ENCODE results near the gene CRYBG1. TPM values are rescaled to one million over a fixed set of nuclear protein-coding genes. Genes with fewer than 3 reads are reported as not detected.

Gene CRYBG1
- total RNA-seq, 4 donors from 2014 or later = 27.4 to 42.1 (median 40.6) TPM

DNA sequence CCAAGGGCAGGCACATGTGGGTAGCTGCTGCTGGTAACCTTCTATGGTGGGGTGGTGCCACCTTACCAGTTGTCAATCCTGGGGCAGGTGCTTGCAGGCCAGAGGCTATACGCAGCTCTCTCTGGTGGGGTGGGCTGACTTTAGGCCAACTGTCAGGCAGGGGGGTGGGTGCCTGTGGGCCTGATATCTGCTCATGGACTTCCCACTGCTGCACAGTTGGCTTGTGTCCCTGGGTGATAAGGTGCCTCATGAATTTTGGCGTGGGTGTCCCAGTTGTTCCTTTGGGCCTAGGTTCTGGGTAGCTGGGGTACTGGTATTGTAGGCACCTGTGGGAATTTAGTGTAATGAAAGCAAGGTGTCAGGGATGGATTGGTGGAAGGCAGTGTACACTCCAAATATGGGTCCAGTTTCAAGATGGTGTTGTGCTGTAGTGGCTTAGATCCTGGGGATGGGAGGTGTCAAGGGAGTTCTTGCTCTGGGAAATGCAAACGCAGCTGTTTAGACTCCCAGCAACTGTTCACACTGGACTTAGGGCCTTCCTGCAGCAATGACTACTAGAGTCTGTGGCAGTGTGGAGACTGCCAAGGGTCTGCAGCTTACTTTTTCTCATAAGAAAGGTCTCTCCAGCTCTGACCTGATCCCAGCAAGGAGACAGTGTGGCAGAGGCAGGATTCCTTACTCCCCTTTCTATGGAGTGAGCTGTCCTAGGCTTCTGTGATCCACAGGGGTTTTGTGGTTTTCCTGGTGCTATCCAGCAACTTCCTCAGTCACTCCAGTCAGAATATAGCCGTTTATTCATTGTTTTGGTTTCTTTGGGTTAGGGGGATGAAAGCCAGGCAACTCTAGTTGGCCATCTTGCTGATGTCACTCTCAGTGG is 128.2 kb downstream of the CRYBG1 start:
- TF ChIP-seq CTCF (IDR thresholded peaks at IDR 0.05; ENCODE audit: low read depth) = no peak

DNA sequence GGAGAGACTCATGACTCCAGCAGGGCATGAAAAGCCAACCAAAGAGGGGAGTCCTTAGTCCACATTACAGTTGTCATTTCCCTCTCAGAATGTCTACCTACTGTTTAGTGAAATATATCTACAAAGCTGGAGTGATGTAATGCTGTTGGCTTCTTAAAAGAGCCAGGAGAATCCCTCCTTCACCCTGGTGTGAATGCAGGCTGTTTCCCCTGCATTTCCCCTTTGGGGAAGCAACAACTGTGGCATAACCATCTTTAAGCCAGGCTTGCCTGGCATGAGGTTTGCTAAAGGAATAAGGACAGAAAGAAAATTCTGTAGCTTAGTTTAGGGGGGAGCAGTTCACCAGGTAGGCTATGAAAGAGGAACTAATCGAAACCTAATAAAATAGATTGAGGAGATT is 129.5 kb downstream of the CRYBG1 start:
- TF ChIP-seq CTCF (IDR thresholded peaks at IDR 0.05; ENCODE audit: low read depth) = no peak

GRCh38 chr6:106490436-106490835 is 129.9 kb downstream of the CRYBG1 start:
- no peak for TF ChIP-seq CTCF (IDR thresholded peaks at IDR 0.05; ENCODE audit: low read depth)

- no peak for TF ChIP-seq CTCF (IDR thresholded peaks at IDR 0.05; ENCODE audit: low read depth)
Measured at GRCh38 chr6:106490974-106491373, 130.5 kb downstream of the CRYBG1 start.

DNA sequence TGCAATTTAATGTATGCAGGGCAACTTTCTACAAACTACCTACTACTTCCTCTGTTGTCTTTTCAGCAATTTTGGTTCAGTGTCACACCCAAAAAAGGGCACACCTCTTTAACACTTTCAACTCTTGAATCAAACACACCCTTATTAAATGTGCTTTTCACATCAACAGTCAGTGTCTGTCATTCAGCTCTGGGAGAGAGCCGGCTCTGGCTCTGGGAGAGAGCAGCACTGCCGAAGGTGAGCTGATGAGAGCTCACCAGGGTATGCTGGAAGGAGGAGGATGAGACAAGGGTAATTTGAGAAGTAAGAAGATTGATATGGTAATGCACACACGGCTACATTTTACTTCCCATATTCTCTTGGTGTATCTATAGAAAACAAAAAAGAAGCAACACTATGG is 134.5 kb downstream of the CRYBG1 start:
- TF ChIP-seq CTCF (IDR thresholded peaks at IDR 0.05; ENCODE audit: low read depth) = no peak

DNA sequence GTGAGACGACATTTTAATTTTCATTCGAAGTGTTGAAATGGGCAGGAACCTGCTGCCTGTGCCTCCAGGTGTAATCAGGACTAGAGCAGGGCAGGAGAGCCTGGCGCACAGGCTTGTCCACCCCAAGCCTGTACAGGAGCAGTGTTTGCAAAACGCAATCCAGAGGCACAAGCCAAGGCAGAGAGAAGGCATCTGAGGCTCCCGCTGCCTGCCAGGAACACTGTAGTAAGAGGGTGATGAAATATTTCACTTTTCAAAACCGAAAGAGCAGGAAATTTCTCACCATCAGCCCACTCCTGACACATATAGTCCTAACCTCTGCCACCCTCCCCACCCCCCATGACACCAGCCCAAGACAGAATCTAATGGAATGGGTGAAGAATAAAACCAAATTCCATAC is 136.3 kb downstream of the CRYBG1 start:
- no peak for TF ChIP-seq CTCF (IDR thresholded peaks at IDR 0.05; ENCODE audit: low read depth)

DNA sequence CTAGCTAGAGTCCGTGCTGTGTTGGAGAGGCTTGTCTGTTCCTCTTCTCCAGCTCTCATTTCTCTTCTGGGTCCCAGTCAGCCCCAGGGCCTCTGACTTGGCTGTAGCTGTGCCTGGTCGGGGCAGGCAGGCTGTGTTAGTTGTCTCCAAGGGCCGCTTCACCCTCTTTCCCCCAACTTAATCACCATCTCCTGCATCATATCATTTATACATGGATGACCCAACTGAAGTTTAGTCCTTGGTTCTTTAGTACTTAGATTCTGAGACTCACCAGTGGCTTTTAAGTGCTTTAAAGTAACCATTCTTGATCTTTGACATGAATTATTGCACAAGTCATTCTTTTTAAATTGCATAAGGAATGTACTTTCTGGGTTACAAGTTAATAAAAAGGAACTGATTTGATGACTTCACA is 141.4 kb downstream of the CRYBG1 start:
- TF ChIP-seq CTCF (IDR thresholded peaks at IDR 0.05; ENCODE audit: low read depth) = no peak
